ENCODE results near the gene GRAMD1B. TPM values are rescaled to one million over a fixed set of nuclear protein-coding genes. Genes with fewer than 3 reads are reported as not detected.

GRAMD1B gene
- total and polyA plus RNA-seq, 12 donors: 7.3 to 41.0 (median 21.0) TPM

GRCh38 chr11:123473941-123474677 is 44.0 kb downstream of the GRAMD1B start:
- WGBS, 2 donors: 39 to 54% methylated on average over 3 of the region's 3 CpGs
- intact Hi-C loops (cut with DNase I): loop anchor here in 5 of 10 donors (2.0 to 10.0 kb wide), 2 partner anchors 65 to 369 kb away; no protein-coding TSS in a partner anchor
- Histone ChIP-seq H3K4me1 (peaks cover 0 to 58% (median 18%) of the 10 kb centered on the region in 9 donors), H3K27me3 (no peaks in the 10 kb centered on the region), H3K36me3 (no peaks in the 10 kb centered on the region), H3K27ac (peak overlapping the region in 3 of 10 donors; percentile 3 to 76 (median 23)), H3K4me3 (no peak overlapping the region), H3K9me3 (no peaks in the 10 kb centered on the region)
- DNase-seq (no peak), ATAC-seq (peak in 3 of 8 donors; percentile 55 to 65 (median 60))
- TF ChIP-seq CTCF (IDR thresholded peaks at IDR 0.05): no peak

GRCh38 chr11:123474994-123475393 is 44.9 kb downstream of the GRAMD1B start:
- H3K4me3 ChIP-seq: no peak overlapping the region
- intact Hi-C loops (cut with DNase I): loop anchor here in 9 of 10 donors (1.0 to 10.0 kb wide), 10 partner anchors 66 to 373 kb away; no protein-coding TSS in a partner anchor
- no peak for TF ChIP-seq CTCF (IDR thresholded peaks at IDR 0.05)
- DNase-seq (no peak), ATAC-seq (peak in 3 of 8 donors; percentile 21 to 36 (median 36))
- H3K27ac ChIP-seq: peak overlapping the region in 7 of 10 donors; percentile 1 to 76 (median 23)
- 56 to 68% methylated on average over 8 of the region's 8 CpGs for WGBS, 2 donors
- H3K27me3 ChIP-seq: no peaks in the 10 kb centered on the region
- no peaks in the 10 kb centered on the region for H3K36me3 ChIP-seq
- peaks cover 0 to 60% (median 15%) of the 10 kb centered on the region in 9 donors for H3K4me1 ChIP-seq
- H3K9me3 ChIP-seq: no peaks in the 10 kb centered on the region

- Histone ChIP-seq H3K9me3 (no peaks in the 10 kb centered on the region), H3K4me1 (peaks cover 0 to 59% (median 15%) of the 10 kb centered on the region in 9 donors), H3K36me3 (no peaks in the 10 kb centered on the region), H3K4me3 (no peak overlapping the region), H3K27me3 (no peaks in the 10 kb centered on the region), H3K27ac (peak overlapping the region in 5 of 10 donors; percentile 1 to 25 (median 8))
- 72 to 74% methylated on average over 3 of the region's 3 CpGs for WGBS, 2 donors
- TF ChIP-seq CTCF (IDR thresholded peaks at IDR 0.05): peak in 5 of 9 donors; percentile 20 to 40 (median 32)
- no peak for DNase-seq
- intact Hi-C loops (cut with DNase I): loop anchor here in 9 of 10 donors (1.0 to 10.0 kb wide), 10 partner anchors 67 to 373 kb away; no protein-coding TSS in a partner anchor
- ATAC-seq: peak in 4 of 8 donors; percentile 29 to 36 (median 32)
These were observed 45.4 kb downstream of the GRAMD1B start for GRCh38 chr11:123475469-123475868.

GRCh38 chr11:123477205-123477907 is 47.3 kb downstream of the GRAMD1B start:
- intact Hi-C loops (cut with DNase I): loop anchor here in 9 of 10 donors (5.0 to 10.0 kb wide), 8 partner anchors 70 to 375 kb away; no protein-coding TSS in a partner anchor
- no peak for TF ChIP-seq CTCF (IDR thresholded peaks at IDR 0.05)
- H3K27me3 ChIP-seq: no peaks in the 10 kb centered on the region

More at GRCh38 chr11:123477205-123477907, 47.3 kb downstream of the GRAMD1B start:
- 82 to 86% methylated on average over 9 of the region's 9 CpGs for WGBS, 2 donors
- DNase-seq (no peak), ATAC-seq (no peak)
- no peak overlapping the region for H3K27ac ChIP-seq
- H3K9me3 ChIP-seq: no peaks in the 10 kb centered on the region
- H3K4me3 ChIP-seq: no peak overlapping the region
- H3K36me3 ChIP-seq: peaks cover 0 to 12% (median 0%) of the 10 kb centered on the region in 9 donors
- H3K4me1 ChIP-seq: peaks cover 0 to 47% (median 15%) of the 10 kb centered on the region in 9 donors

All from heart right ventricle (tissue), 16 donors.